GM20000 (cell line): ENCODE measurements around the gene SOX3.

Experiments
- DNase-seq: peaks from one replicate; pipeline ENCODE4 v3.0.0; 2012; ENCODE audit warnings: low spot score
- CTCF ChIP-seq: IDR thresholded peaks from 2 replicates; pipeline ENCODE4 v1.5.1; 2012; ENCODE audit warnings: mild to moderate bottlenecking, control low read depth; ENCODE audit errors: extremely low read depth, missing control alignments

Gene SOX3

GRCh38 chrX:140505421-140506337, 810 bp upstream of the SOX3 start:
- no peak for DNase-seq
- TF ChIP-seq CTCF, result no peak

GRCh38 chrX:140503714-140504351, 1.0 kb downstream of the SOX3 start:
- TF ChIP-seq CTCF, result no peak
- peak; percentile 17 for DNase-seq

- DNase-seq, result no peak
Observed at GRCh38 chrX:140503238-140503601, 1.6 kb downstream of the SOX3 start.

GRCh38 chrX:140502491-140503237, 2.2 kb downstream of the SOX3 start:
- no peak for TF ChIP-seq CTCF
- no peak for DNase-seq

More at GRCh38 chrX:140503238-140503601, 1.6 kb downstream of the SOX3 start:
- no peak for TF ChIP-seq CTCF

- TF ChIP-seq CTCF, result no peak
- no peak for DNase-seq
Observed at GRCh38 chrX:140501940-140502468, 2.9 kb downstream of the SOX3 start.

GRCh38 chrX:140501321-140501720, 3.5 kb downstream of the SOX3 start:
- no peak for TF ChIP-seq CTCF
- no peak for DNase-seq

GRCh38 chrX:140500441-140500840, 4.4 kb downstream of the SOX3 start:
- TF ChIP-seq CTCF, result no peak
- no peak for DNase-seq
